ENCODE results near the gene FASLG.

DNA sequence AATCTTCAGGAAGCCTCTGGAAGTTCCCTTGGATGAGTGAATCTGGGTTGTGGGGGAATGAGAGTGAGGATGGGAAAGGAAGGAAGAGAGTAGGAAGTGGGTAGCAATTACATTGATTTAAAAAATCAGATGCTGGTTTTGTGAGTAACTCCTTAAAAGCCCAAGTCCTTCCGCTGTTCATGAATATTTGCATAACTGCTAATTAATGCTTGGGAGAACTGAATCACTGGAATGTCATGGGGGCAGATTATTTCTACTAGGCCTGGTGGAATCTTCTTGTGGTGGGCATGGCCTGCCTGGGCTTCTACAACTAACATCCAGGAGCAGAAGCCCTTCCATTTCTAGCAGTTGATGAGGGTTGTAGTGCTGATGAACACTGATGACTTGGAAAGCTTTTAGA, 52.7 kb downstream of the FASLG start:
- TF ChIP-seq POLR2AphosphoS5 (IDR thresholded peaks at IDR 0.05) (no peak), POLR2A (IDR thresholded peaks at IDR 0.05) (no peak)
